HL-60 (cell line): ENCODE results near the gene RET.

Experiments
- CTCF ChIP-seq: IDR thresholded peaks from one replicate; pipeline ENCODE4 v1.5.1; 2011; ENCODE audit warnings: low read length, control low read depth, inconsistent platforms; ENCODE audit not compliant: insufficient read depth
- GABPA ChIP-seq: IDR thresholded peaks from 2 replicates; pipeline ENCODE4 v1.6.1; 2012; ENCODE audit warnings: low read depth
- POLR2AphosphoS5 ChIP-seq: IDR thresholded peaks from 2 replicates; pipeline ENCODE4 v1.6.1; 2012; ENCODE audit warnings: low read depth
- SPI1 ChIP-seq: IDR thresholded peaks from 2 replicates; pipeline ENCODE4 v1.6.1; 2012; ENCODE audit warnings: low read depth, mild to moderate bottlenecking, borderline replicate concordance
- TF ChIP-seq, protein P1 (sequence below): IDR thresholded peaks from 2 replicates; pipeline ENCODE4 v1.6.1; 2012; ENCODE audit warnings: low read depth; ENCODE audit not compliant: insufficient replicate concordance

DNA sequence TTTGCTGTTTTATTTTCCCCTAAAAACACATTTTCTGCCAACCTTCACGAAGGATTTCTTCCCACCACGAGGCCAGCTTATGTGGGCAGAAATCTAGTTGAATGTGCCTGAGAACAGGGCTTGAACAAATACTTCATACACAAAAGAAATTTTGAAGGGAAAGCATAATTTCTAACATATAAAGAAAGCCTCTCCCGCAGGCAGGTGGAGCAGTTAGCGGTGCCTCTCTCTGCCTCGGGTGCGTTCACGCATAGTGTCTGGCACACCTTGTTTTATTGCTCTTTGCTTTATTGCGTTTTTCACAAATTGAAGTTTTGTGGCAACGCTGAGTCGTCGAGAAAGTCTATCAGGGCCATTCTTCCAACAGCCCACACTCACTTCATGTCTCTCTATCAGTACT is 54.4 kb downstream of the RET start:
- TF ChIP-seq CTCF (no peak), GABPA (no peak), POLR2AphosphoS5 (no peak), SPI1 (no peak)
- TF ChIP-seq, protein P1, sequence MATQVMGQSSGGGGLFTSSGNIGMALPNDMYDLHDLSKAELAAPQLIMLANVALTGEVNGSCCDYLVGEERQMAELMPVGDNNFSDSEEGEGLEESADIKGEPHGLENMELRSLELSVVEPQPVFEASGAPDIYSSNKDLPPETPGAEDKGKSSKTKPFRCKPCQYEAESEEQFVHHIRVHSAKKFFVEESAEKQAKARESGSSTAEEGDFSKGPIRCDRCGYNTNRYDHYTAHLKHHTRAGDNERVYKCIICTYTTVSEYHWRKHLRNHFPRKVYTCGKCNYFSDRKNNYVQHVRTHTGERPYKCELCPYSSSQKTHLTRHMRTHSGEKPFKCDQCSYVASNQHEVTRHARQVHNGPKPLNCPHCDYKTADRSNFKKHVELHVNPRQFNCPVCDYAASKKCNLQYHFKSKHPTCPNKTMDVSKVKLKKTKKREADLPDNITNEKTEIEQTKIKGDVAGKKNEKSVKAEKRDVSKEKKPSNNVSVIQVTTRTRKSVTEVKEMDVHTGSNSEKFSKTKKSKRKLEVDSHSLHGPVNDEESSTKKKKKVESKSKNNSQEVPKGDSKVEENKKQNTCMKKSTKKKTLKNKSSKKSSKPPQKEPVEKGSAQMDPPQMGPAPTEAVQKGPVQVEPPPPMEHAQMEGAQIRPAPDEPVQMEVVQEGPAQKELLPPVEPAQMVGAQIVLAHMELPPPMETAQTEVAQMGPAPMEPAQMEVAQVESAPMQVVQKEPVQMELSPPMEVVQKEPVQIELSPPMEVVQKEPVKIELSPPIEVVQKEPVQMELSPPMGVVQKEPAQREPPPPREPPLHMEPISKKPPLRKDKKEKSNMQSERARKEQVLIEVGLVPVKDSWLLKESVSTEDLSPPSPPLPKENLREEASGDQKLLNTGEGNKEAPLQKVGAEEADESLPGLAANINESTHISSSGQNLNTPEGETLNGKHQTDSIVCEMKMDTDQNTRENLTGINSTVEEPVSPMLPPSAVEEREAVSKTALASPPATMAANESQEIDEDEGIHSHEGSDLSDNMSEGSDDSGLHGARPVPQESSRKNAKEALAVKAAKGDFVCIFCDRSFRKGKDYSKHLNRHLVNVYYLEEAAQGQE = no peak
